HG03196 (cell line): Measurements from ENCODE around the gene HIVEP3.

Experiments used
- ATAC-seq: cut with Tn5 transposase; IDR thresholded peaks from one replicate; pipeline ENCODE4 v1.9.1; 2021; ENCODE audit not compliant: unreplicated experiment

HIVEP3 gene

GRCh38 chr1:41621256-41621655, 297.5 kb downstream of the HIVEP3 start:
- no peak for ATAC-seq

GRCh38 chr1:41620365-41621169, 298.2 kb downstream of the HIVEP3 start:
- no peak for ATAC-seq

GRCh38 chr1:41619511-41620364, 299.0 kb downstream of the HIVEP3 start:
- ATAC-seq: no peak

DNA sequence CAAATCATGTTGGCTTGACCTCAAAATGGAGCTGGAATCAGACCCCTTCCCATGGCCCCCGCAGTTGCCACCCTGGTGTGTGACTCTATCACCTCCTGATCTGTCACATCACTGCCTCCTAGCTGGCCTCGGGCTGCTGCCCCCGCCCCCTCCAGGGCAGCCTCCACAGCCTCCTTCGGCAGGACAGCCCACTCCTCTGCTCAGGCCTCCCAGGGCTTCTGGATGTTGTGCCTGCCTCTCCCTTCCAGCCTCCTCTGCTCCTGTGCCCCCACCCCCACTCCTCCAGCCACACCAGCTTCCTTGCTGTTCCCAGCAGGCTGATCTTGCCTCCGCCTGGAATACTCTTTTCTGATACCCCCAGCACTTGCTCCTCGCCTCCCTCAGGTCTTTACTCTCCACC, 299.9 kb downstream of the HIVEP3 start:
- ATAC-seq: no peak

DNA sequence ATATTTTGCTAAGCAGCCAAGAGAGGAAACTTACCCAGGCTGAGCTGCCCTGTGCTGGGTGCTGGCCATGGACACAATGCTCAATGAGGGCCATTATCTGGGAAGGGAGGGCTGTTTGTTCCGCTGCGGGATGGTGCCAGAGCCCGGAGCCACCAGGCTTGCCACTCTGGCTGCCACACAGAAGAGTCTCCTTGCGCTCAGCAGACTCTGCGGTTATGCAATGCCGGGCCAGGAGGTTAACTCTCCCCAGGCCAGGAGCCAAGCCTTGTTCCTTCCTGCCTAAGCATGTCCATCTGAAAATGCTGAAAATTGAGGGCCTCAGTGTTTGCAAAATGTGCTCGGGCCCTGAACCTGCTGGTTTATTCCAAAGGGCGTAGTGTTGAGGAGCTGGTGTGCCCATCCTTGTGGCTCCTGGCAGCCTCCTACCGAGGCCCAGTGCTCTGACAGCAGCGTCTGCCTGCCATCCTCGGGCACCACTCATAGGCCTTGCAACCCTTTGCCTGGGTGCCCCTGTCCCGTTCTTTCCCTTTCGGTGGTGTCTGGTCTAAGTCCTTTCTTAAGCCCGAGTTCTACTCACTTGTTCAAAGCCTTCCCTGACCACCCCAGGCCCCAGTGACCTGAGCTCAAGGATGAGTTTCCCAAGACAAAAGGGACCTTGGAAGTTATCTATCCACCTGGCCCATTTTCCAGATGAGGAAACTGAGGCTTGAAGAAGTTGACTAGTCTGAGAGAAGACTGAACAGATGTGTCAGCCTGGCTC, 300.5 kb downstream of the HIVEP3 start:
- no peak for ATAC-seq

DNA sequence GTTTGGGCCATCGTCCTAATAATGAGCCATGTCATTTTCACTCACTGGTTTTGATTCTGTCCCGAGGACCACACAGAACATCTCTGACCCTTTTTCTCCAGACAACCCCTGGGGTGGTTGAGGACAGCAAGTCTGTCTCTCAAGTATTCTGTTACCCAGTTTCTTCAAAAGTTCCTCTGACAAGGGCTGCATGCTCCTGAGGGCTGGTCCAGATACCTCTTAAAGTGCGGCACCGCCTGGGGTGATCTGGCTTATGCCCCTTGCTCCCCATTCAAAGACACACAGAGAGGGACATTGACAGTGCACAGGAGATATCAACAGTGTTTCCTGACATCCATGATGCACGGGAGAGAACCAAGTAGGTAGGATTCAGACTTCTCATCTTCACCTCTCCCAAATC, 301.4 kb downstream of the HIVEP3 start:
- no peak for ATAC-seq

DNA sequence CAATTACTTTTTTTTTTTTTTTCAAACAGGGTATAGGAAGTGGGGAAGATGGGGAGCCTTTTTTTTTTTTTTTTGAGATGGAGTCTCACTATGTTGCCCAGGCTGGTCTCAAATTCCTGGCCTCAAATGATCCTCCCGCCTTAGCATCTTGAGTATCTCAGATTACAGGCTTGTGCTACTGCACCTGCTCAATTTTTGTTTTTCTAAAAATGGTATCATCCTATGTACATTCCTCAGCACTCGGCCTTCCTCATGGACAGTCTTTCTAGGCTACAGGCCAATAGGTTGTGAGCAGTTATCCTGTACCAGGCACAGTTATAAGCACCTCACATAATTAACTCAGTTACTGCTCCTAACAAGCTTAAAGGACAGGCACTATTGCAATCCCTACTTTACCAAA, 302.2 kb downstream of the HIVEP3 start:
- no peak for ATAC-seq

DNA sequence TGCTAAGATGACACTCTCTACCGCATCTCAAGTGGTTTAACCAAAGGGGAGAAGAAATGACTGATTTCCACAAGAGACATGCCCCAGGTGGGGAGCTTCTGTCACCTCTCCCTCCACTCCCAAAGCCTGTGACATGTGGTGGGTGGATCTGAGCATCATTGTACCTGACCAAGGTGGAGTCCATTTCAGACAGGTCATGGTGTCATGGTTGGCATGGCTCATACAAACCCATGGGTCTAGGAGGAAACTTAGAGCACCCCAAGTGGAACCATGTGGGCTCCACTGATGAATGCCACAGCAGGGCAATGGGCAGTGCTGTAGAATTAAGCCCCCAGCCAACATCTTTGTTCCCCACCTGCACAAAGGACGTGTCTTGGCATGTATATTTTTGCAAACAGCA, 302.7 kb downstream of the HIVEP3 start:
- no peak for ATAC-seq

DNA sequence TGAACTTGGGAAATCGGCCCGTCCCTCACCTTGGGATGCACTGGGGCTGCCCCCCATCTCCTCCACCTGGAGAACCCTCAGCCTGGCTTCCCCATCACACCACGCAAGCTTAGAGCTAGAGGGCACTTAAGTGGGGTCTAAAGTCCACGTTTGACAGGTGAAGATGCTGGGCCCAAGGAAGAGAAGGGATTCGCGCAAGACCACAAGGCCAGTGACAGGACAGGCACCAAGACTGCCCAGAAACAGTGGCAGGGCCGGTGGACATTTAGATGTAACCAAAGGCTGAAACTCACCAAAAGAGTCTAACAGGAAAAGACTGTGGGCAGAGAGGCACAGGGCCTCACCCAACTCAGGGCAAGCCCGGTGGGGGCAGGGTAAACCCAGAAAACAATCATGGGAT, 303.4 kb downstream of the HIVEP3 start:
- ATAC-seq: no peak

DNA sequence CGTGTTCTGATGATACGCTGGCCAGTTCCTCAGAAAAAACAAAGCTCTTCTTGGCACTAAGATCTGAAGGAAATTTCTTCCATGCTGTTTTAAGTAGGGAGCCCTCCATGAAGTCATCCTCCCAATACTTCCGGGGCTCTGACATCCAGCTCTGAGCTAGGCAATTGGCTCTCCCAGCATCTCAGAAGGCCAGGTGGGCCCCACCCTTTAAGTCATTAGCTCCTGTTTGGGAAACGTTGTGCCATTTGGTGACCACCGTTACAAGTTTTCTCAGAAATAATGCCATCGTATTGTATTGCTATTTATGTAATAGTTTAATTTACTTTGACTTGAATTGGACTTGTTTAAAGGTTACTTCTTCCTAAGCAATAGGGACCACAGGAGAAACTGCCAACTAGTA, 303.9 kb downstream of the HIVEP3 start:
- ATAC-seq: no peak

DNA sequence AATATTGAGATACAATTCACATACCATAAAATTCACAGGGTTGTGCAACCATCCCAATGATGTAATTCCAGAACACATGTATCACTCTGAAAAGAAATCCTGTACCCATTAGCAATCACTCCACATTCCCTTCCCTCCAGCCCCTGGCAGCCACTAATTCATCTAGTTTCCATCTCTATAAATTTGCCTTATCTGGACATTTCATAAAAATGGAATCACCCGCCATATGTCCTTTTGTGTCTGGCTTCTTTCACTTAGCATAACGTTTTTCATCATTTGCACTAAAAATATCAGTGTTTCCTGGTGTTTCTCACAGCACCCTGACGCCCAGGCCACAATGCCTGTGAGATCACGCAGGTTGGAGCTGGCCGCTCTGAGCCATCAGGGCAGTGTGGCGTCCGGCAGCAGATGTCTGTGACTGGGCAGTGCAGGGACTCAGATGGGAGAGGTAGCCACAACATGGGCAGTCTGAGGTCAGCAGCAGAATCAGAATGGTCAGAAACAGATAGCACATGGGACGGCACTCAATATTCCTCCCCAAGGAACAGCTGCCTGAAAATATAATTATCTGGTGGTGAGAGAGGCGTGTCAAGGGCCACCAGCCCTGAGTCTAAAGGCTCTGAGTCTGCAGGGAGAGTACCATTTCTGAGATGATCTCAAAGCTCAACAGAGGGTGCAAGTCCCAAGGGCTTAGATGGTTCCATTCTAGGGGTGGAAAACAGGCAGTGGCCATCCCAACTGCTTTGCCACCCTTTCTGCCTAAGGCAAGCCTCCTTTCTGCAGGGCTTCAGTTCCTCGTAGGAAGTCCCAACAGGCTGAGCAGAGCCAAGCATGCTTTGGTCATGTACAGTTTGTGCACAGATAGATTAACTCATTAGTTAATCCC, 304.8 kb downstream of the HIVEP3 start:
- ATAC-seq: no peak

- ATAC-seq: no peak
Measured at GRCh38 chr1:41612953-41613352, 305.8 kb downstream of the HIVEP3 start.

GRCh38 chr1:41611932-41612450, 306.7 kb downstream of the HIVEP3 start:
- no peak for ATAC-seq

- no peak for ATAC-seq
Measured at GRCh38 chr1:41611068-41611931, 307.4 kb downstream of the HIVEP3 start.

GRCh38 chr1:41610361-41610760, 308.4 kb downstream of the HIVEP3 start:
- no peak for ATAC-seq

DNA sequence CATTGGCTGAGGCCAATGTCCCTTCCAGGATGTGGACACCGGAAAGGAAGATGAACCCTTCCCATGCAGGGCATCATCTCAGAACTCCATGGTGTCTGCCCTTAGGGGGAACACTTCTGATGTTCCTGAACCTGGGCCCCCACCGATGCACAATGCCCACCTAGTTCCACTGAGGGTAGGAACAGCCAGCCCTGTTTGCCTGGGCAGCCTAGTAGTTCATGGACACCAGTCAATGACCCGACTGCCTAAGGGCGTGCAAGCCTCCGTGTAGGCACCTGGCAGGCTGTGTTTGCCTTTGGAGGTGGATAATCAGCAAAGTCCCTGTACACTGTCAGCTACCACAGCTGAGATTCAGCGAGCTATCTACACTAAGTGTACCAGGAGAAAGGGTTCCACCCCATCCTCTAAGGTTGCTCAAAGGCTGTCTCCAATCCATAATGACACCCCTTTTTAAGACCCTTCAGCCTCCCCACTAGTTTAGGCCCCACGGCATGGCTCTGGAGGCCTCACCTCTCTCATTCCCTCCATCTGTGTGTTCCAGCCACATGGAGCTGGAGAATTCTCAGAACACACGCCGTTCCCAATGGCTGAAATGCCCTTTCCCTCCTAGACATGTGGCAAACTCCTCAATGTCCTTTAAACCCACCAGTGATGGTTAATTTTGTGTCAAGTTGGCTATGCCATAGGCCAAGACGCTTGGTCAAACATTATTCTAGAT, 309.4 kb downstream of the HIVEP3 start:
- ATAC-seq: no peak

DNA sequence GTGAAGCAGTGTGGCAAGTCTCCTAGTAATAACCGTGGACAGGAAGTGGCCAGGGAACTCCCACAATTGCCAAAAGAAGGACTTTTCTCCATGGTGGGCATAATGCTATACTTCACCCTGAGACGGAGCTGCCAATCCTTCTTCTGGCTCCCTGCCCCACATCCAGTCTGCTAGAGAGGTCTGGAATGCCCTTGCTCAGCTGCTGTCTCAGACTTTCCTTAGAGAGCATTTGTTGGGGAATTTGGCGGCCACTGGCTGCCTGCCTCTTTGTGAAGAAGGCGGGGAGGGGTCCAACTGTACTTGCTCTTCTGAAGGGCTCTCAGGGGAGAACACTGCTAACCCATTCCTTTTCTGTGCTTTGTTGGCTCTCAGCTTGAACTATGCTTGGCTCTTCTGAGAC, 310.5 kb downstream of the HIVEP3 start:
- ATAC-seq: no peak

- ATAC-seq: no peak
Measured at GRCh38 chr1:41607808-41608207, 310.9 kb downstream of the HIVEP3 start.

DNA sequence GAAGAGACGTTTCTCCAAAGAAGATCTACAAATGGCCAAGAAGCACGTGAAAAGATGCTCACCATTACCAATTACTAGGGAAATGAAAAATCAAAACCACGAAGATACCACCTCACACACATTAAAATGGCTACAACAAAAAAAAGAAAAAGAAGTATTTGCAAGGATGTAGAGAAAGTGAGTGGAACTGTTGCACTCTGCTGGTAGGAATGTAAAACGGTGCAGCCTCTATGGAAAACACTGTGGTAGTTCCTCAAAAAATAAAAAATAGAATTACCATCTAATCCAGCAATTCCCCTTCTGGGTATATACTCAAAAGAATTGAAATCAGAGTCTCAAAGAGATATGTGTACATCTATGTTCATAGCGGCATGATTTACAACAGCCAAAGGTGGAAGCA, 318.8 kb downstream of the HIVEP3 start:
- no peak for ATAC-seq
